WI38 (cell line): Measurements from ENCODE around the gene CR1L.
A peak's percentile ranks its signal among the peaks of the same experiment; 100 is the strongest.

Experiments used
- H3K4me3 ChIP-seq: 2 replicates; pipeline ENCODE4 v1.5.1; 2011; ENCODE audit warnings: low read depth, mild to moderate bottlenecking, control low read depth, low read length
- TF ChIP-seq, protein P1 (sequence below): IDR thresholded peaks from 2 replicates; pipeline ENCODE4 v1.5.1; 2012; ENCODE audit warnings: low read depth, mild to moderate bottlenecking, control low read depth, low read length

The CR1L gene

DNA sequence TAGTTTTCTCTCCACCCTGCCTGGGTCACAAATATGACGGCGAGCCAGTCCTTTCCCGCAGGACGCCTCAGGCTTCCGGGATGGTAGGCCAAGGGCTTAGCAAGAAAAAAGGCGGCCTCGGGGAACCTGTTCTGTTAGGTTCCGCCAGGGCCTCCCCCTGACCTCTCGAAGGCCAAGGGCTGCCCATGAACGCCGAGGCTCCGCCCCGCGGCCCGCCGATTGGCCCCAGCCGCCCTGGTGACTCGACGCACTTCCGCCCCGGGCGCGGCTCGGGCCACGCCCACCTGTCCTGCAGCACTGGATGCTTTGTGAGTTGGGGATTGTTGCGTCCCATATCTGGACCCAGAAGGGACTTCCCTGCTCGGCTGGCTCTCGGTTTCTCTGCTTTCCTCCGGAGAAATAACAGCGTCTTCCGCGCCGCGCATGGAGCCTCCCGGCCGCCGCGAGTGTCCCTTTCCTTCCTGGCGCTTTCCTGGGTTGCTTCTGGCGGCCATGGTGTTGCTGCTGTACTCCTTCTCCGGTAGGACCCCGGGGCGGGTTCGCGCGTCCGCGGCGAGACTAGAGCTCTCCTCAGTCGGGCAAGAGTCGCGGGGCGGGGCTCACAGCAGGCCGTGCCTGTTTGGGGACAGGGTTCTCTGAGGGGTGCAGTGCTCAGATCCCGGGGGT, 107.0 kb downstream of the CR1L start, which contains the start of gene CD46:
CD46 (plus strand) TSS at position 265 of the 666 bp plus-strand sequence; CDS start at position 424, 159 bp downstream.
- H3K4me3 ChIP-seq: peak within 1 kb of the TSS; percentile 92
- TF ChIP-seq, protein P1, sequence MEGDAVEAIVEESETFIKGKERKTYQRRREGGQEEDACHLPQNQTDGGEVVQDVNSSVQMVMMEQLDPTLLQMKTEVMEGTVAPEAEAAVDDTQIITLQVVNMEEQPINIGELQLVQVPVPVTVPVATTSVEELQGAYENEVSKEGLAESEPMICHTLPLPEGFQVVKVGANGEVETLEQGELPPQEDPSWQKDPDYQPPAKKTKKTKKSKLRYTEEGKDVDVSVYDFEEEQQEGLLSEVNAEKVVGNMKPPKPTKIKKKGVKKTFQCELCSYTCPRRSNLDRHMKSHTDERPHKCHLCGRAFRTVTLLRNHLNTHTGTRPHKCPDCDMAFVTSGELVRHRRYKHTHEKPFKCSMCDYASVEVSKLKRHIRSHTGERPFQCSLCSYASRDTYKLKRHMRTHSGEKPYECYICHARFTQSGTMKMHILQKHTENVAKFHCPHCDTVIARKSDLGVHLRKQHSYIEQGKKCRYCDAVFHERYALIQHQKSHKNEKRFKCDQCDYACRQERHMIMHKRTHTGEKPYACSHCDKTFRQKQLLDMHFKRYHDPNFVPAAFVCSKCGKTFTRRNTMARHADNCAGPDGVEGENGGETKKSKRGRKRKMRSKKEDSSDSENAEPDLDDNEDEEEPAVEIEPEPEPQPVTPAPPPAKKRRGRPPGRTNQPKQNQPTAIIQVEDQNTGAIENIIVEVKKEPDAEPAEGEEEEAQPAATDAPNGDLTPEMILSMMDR: no peak

DNA sequence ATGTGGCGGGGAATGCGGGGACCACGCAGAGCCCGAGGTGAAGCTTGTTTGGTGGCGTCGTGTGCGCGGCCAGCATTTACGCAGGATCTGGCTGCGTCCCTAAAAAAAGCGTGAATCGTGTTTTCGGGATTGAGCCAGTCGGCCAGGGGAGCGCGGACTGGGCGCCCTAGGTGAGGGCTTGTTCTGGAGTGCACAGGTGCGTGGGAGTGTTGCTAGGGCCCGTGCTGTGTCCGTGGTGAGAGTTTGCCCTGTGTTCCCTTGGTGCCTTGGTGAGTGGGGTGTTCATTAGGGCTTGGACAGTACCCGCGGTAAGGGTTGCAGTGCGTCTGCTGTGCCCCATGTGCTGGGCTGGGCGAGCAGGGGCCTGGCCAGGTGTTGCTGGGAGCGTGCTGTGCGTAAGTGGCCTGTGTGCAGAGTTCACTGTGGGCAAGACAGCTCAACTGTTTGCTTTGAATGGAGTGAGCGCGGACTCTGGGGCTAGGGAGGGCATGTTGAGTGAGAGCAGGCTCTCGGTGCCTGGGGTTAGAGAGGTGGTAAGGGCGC, 107.6 kb downstream of the CR1L start:
- peak overlapping the region; percentile 92 for H3K4me3 ChIP-seq
- TF ChIP-seq, protein P1: no peak

DNA sequence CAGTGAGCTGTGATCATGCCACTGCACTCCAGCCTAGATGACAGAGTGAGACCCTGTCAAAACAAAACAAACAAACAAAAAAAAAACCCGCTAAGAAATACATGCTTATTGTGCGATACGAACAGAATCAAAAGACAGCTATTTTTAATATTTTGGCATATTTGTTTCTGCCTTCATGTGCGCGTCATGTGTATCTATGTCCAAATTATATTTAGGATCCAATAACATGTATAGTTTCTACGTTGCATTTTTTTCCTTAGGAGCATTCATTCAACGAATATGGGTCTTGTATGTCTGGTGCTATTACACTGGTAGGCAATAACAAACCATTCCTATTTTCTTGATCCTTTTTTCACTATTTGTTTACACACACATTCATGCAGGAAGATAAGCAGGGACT, 108.7 kb downstream of the CR1L start:
- TF ChIP-seq, protein P1: no peak
- peak overlapping the region; percentile 92; the same call in 1 of the 2 replicates for H3K4me3 ChIP-seq

DNA sequence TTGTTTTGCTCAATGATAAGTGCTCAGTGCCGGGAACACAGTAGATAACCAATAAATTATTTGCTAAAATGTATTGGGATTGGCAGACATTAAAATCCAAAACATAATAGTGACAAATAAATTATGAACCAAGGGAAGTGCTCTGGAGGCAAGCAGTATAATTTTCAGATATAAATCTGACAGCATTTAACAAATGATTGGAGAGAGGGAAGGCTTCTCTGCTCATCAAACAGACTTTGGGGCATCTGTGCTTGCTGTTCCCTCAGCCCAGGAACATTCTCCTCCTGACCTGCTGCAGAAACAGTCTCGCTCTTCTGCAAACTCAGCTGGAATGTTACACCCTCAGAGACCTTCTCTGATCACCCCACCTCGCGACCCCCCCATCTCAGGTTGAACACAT, 109.1 kb downstream of the CR1L start:
- TF ChIP-seq, protein P1: no peak
- no peak overlapping the region for H3K4me3 ChIP-seq

DNA sequence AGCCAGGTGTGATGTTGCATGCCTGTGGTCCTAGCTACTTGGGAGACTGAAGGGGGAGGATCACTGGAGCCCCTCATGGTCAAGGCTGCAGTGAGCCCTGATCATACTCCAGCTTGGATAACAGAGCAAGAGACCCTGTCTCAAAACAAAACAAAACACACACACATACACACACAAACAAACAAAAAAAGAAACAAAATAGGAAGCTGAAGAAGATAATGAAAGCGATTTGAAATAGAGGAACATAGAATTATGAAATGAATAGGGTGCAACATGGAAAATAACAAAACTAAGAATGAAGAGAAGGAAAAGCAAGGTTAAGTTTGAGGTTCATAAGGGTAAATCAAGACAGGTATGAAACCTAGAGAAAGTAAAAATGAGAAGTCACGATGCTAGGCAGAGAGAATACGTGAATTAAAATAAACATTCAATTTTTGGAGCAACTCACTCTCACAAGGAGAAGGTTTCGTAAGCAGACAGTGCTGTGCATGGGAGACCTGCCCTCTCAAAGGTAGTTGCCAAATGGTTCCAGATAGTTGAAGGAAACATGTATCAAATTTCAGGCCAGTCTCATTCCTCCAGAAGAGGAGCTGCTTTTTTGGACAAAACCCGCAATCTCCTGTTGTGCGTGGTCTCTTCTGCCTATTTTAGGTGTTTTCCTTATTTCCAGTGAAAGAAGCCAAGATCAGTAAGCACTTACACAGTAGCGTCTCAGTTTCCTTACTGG, 110.2 kb downstream of the CR1L start:
- no peak overlapping the region for H3K4me3 ChIP-seq
- TF ChIP-seq, protein P1: no peak

DNA sequence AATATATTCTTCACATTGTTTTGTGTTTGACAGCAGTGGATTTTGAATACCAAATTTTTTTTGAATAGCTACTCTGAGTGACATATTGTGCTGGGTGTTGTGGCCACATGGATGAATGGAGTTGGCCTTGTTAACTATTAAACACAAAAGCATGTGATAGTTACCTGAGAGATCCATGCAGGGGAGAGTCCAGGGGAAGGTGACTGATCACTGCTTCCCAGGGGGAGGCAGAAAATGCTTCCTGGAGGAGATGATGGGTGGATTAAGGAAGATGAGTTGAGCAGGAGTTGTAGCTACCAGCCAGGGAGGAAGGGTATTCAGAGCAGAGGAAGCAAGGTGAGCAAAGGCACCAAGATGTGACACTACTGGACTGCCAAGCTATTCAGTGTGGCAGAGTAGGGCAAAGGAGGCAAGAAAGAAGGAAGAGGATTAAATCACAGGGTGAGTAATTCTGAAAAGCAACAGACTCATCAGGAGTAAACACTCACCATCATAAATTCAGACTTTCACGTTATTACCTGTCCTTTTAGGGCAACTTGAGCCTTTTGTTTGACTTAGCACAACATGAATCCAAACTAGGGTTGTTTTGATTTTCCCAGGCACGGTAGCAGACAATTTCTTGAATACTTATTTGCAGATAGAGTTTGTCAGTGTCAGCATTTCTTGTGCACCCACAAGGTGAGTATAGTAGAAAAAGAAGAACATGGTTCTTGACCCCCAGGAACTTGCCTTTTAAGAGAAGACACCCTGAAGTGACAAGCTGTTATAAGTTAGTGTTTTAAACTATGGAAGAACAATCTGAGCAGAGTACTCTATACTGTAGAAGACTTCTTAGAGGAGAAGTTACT, 111.1 kb downstream of the CR1L start:
- H3K4me3 ChIP-seq: no peak overlapping the region
- TF ChIP-seq, protein P1: no peak
